ENCODE measurements around the gene DDB1. TPM values are rescaled to one million over a fixed set of nuclear protein-coding genes. Genes with fewer than 3 reads are reported as not detected.

DDB1 gene
- total and polyA plus RNA-seq, 10 of the 15 experiments (the other 5 are each of a cell fraction or from before 2014, with no cell fraction given): 136 to 272 (median 216) TPM

- peak; percentile 20 for TF ChIP-seq USF1 (IDR thresholded peaks at IDR 0.05; ENCODE audit: borderline replicate concordance, extremely low read length, insufficient read depth, low read depth, low read length)
These were observed 887 bp upstream of the DDB1 start (continued) for GRCh38 chr11:61333550-61334433.

GRCh38 chr11:61332281-61332796, 566 bp downstream of the DDB1 start:
- no peaks in the 10 kb centered on the region; the same call in 1 of the 2 replicates for H4K20me1 ChIP-seq (ENCODE audit: control insufficient read depth, insufficient read depth)
- CTCF ChIA-PET: interaction anchor here (1.0 to 3.1 kb wide), 6 partner anchors 23 to 501 kb away, joined by 3 to 25 read pairs (median 5); partner anchors contain the start of gene TMEM216
- no peak for FAIRE-seq
- TF ChIP-seq FOXM1 (IDR thresholded peaks at IDR 0.05; ENCODE audit: low read depth, low read length): no peak
- TF ChIP-seq SREBF1 (IDR thresholded peaks at IDR 0.05; ENCODE audit: low read length): no peak
- no peak for TF ChIP-seq HDGF (IDR thresholded peaks at IDR 0.05)
- no peak for TF ChIP-seq RFX5 (IDR thresholded peaks at IDR 0.05; ENCODE audit: low read depth, low read length)
- no peak for TF ChIP-seq MLLT1 (IDR thresholded peaks at IDR 0.05)
- TF ChIP-seq PRDM15 (CRISPR knock-in tag; IDR thresholded peaks at IDR 0.05): no peak
- no peak for TF ChIP-seq SMC3 (IDR thresholded peaks at IDR 0.05; ENCODE audit: borderline replicate concordance, low read length)
- no peak for TF ChIP-seq NR2C1 (IDR thresholded peaks at IDR 0.05)
- TF ChIP-seq IKZF2 (IDR thresholded peaks at IDR 0.05): no peak
- TF ChIP-seq DPF2 (IDR thresholded peaks at IDR 0.05): no peak
- no peak for TF ChIP-seq IRF3 (IDR thresholded peaks at IDR 0.05)
- no peak for TF ChIP-seq CHD2 (IDR thresholded peaks at IDR 0.05; ENCODE audit: borderline replicate concordance, low read depth, low read length)

More at GRCh38 chr11:61332281-61332796, 566 bp downstream of the DDB1 start:
- ChIA-PET SMC1A (ENCODE audit: uncharacterized antibody, unreplicated experiment) (interaction anchor here (0.6 to 1.6 kb wide), 6 partner anchors 18 to 69 kb away, joined by 3 to 10 read pairs (median 4); no protein-coding TSS in a partner anchor), POLR2A (interaction anchor here (0.8 to 1.3 kb wide), 5 partner anchors 11 to 61 kb away, joined by 3 to 5 read pairs (median 4); no protein-coding TSS in a partner anchor), RAD21 (ENCODE audit: unreplicated experiment) (interaction anchor here (0.6 to 1.2 kb wide), 4 partner anchors 29 to 103 kb away, joined by 3 to 6 read pairs (median 4); no protein-coding TSS in a partner anchor)
- Histone ChIP-seq H3K27ac (ENCODE audit: control insufficient read depth, insufficient read depth) (peak overlapping the region; percentile 92), H3K4me2 (ENCODE audit: control insufficient read depth, insufficient read depth) (peak overlapping the region; percentile 83), H3K9ac (ENCODE audit: control insufficient read depth, insufficient read depth, low read length) (peak overlapping the region; percentile 99), H3K9me3 (replicated peaks; ENCODE audit: control insufficient read depth, insufficient read depth, low read length) (no peaks in the 10 kb centered on the region), H3K79me2 (ENCODE audit: control insufficient read depth, insufficient read depth, low read length) (peaks cover 64% of the 10 kb centered on the region), H3K4me3 (peak overlapping the region; percentile 90), H3K4me1 (ENCODE audit: control insufficient read depth, insufficient read depth, low read length) (peaks cover 20% of the 10 kb centered on the region), H3K36me3 (ENCODE audit: control insufficient read depth in 2 of 2, insufficient read depth in 2 of 2, low read length in 1 of 2) (peaks cover 0 to 10% of the 10 kb centered on the region in 2 experiments; a peak in 3 of 4 replicates), H2AFZ (ENCODE audit: control insufficient read depth, low read depth, low read length) (peak overlapping the region; percentile 83), H3K27me3 (replicated peaks in 1 of 2; ENCODE audit: control insufficient read depth in 2 of 2, insufficient read depth in 2 of 2, low read length in 1 of 2) (no peaks in the 10 kb centered on the region)
- DNase-seq (ENCODE audit: low read depth, low spot score) (no peak), ATAC-seq (peak; percentile 9)
- under 1% methylated on average over 24 of the region's 24 CpGs for WGBS (ENCODE audit: insufficient coverage, insufficient replicate concordance, low lambda C conversion rate, missing lambda C conversion rate)
- BruUV-seq (replicated peaks): TSS peak; percentile 69
- in situ Hi-C loops (cut with MboI): no loop called here
- intact Hi-C loops (cut with micrococcal nuclease; ENCODE audit: unreplicated experiment): loop anchor here (5.0 to 10.0 kb wide), 2 partner anchors 78 to 105 kb away; no protein-coding TSS in a partner anchor

Data from GM12878 (cell line).